Endothelial cell of umbilical vein (primary cell): ENCODE data around the gene PTPRF. TPM values are rescaled to one million over a fixed set of nuclear protein-coding genes. Genes with fewer than 3 reads are reported as not detected.

Experiments
- BruUV-seq: library from RNA; stranded (reverse); fragments of 400-500 nt; replicated peaks from 2 replicates; lab custom pipeline; 2021; lab: Mats Ljungman, UMichigan
- CTCF ChIA-PET: fragments of 300-600, 350-600 bp; sonication (Branson Sonifier 250); formaldehyde crosslinking; loops from one replicate; lab custom pipeline; 2021; ENCODE audit warnings: antibody characterized with exemption, inconsistent platforms; lab: Charles Lee
- POLR2A ChIA-PET: fragments of 300-600, 350-600 bp; sonication (Branson Sonifier 250); formaldehyde crosslinking; loops from one replicate; lab custom pipeline; 2021; ENCODE audit warnings: antibody characterized with exemption, inconsistent platforms; lab: Charles Lee
- DNase-seq: peaks from one replicate; pipeline ENCODE4 v3.0.0-alpha.2; 2011; ENCODE audit warnings: low read depth, low spot score
- FAIRE-seq: peaks from 2 replicates; lab custom pipeline; 2011; peaks lifted over from hg19 to GRCh38; lab: Jason Lieb, UNC
- H2AFZ ChIP-seq: 2 replicates; pipeline ENCODE4 v1.6.0; 2012; ENCODE audit warnings: low read depth, low read length, control low read depth, inconsistent platforms
- H3K27ac ChIP-seq: 2 replicates; pipeline ENCODE4 v1.5.1; 2011; ENCODE audit warnings: low read depth, mild to moderate bottlenecking, control low read depth, low read length, moderate library complexity; ENCODE audit not compliant: insufficient read depth
- H3K27me3 ChIP-seq, 2 experiments: 2 replicates each; pipeline versions ENCODE4 v1.6.0 to v1.6.1; 2011; ENCODE audit warnings: low read length in 2 of 2, mixed read lengths in 1 of 2; ENCODE audit not compliant: control insufficient read depth in 2 of 2, insufficient read depth in 2 of 2
- H3K36me3 ChIP-seq, 2 experiments: 2 replicates in 1 of 2; 3 replicates in 1 of 2; pipeline ENCODE4 v1.5.1; 2011; ENCODE audit warnings: low read length in 2 of 2, mild to moderate bottlenecking in 1 of 2, moderate library complexity in 1 of 2; ENCODE audit not compliant: control insufficient read depth in 2 of 2, insufficient read depth in 2 of 2; ENCODE audit errors: extremely low read depth in 1 of 2
- H3K4me1 ChIP-seq: 3 replicates; pipeline ENCODE4 v1.5.1; 2011; ENCODE audit warnings: mild to moderate bottlenecking, low read length; ENCODE audit not compliant: control insufficient read depth, insufficient read depth; ENCODE audit errors: extremely low read depth
- H3K4me2 ChIP-seq: 2 replicates; pipeline ENCODE4 v1.6.1; 2011; ENCODE audit warnings: low read length, control low read depth, mixed read lengths; ENCODE audit not compliant: insufficient read depth
- H3K4me3 ChIP-seq, 3 experiments: fragments of 200-600 bp in 1 of 3; sonication (generic), shearing (Covaris generic) in 1 of 3; replicated peaks in 1 of 3; 2 replicates each; pipeline ENCODE4 v1.5.1; 2011 to 2016; ENCODE audit warnings: control low read depth in 3 of 3, low read length in 3 of 3, mild to moderate bottlenecking in 2 of 3, inconsistent platforms in 1 of 3, low read depth in 1 of 3, moderate library complexity in 1 of 3; ENCODE audit not compliant: insufficient read depth in 1 of 3
- H3K79me2 ChIP-seq: 2 replicates; pipeline ENCODE4 v1.6.0; 2012; ENCODE audit warnings: low read length, inconsistent platforms; ENCODE audit not compliant: control insufficient read depth, insufficient read depth
- H3K9ac ChIP-seq: replicated peaks from 2 replicates; pipeline ENCODE3; 2011; ENCODE audit warnings: low read length, control low read depth; ENCODE audit not compliant: insufficient read depth; ENCODE audit errors: extremely low read depth
- H3K9me1 ChIP-seq: replicated peaks from 3 replicates; pipeline ENCODE4 v1.6.0; 2011; ENCODE audit warnings: mild to moderate bottlenecking, low read length; ENCODE audit not compliant: control insufficient read depth, insufficient read depth; ENCODE audit errors: extremely low read depth
- H3K9me3 ChIP-seq: replicated peaks from 2 replicates; pipeline ENCODE4 v1.5.1; 2012; ENCODE audit warnings: low read length, inconsistent platforms; ENCODE audit not compliant: control insufficient read depth, insufficient read depth
- H4K20me1 ChIP-seq: replicated peaks from 2 replicates; pipeline ENCODE3; 2011; ENCODE audit warnings: mild to moderate bottlenecking, low read length; ENCODE audit not compliant: control insufficient read depth, insufficient read depth; ENCODE audit errors: extremely low read depth
- EZH2 ChIP-seq: IDR thresholded peaks from 2 replicates; pipeline ENCODE4 v1.6.1; 2012; ENCODE audit warnings: borderline replicate concordance, low read depth, mild to moderate bottlenecking, moderate library complexity, low read length, inconsistent platforms; ENCODE audit not compliant: severe bottlenecking
- FOS ChIP-seq: IDR thresholded peaks from 2 replicates; pipeline ENCODE4 v1.6.1; 2011; ENCODE audit warnings: mild to moderate bottlenecking, low read length, moderate library complexity, borderline replicate concordance; ENCODE audit not compliant: insufficient read depth
- GATA2 ChIP-seq: IDR thresholded peaks from 2 replicates; pipeline ENCODE4 v1.7.0; 2011; ENCODE audit warnings: low read depth, mild to moderate bottlenecking, moderate library complexity, mixed read lengths, low read length; ENCODE audit not compliant: insufficient read length, insufficient read depth
- JUN ChIP-seq: IDR thresholded peaks from 2 replicates; pipeline ENCODE4 v1.6.1; 2011; ENCODE audit warnings: borderline replicate concordance, low read depth; ENCODE audit not compliant: insufficient read length, insufficient read depth
- MAX ChIP-seq: IDR thresholded peaks from 2 replicates; pipeline ENCODE4 v1.6.1; 2011; ENCODE audit not compliant: insufficient read depth, insufficient read length
- MYC ChIP-seq: IDR thresholded peaks from one replicate; pipeline ENCODE4 v1.6.1; 2011; ENCODE audit warnings: mild to moderate bottlenecking, low read depth, low read length
- POLR2A ChIP-seq: IDR thresholded peaks from 2 replicates; pipeline ENCODE4 v1.6.1; 2012; ENCODE audit warnings: low read depth, mild to moderate bottlenecking, control low read depth, low read length
- POLR2AphosphoS5 ChIP-seq: IDR thresholded peaks from 2 replicates; pipeline ENCODE4 v1.6.1; 2012; ENCODE audit warnings: low read depth, mild to moderate bottlenecking, control low read depth, low read length, moderate library complexity; ENCODE audit not compliant: insufficient read depth
- dilution Hi-C: fragments of 300-500 bp; cut with MboI; formaldehyde crosslinking; loops from one replicate; pipeline ENCODE4 v1.15.0; 2019; ENCODE audit warnings: low sequenced_read_pairs; ENCODE audit not compliant: extremely low pct_ligation_motif_present
- intact Hi-C: fragments of 100-400 bp; cut with micrococcal nuclease; formaldehyde crosslinking; loops from one replicate; pipeline ENCODE4 v1.10.0; 2022
- polyA plus RNA-seq, 4 experiments: library from polyadenylated mRNA; depleted of rRNA in 3 of 4; stranded (reverse) in 3 of 4; unstranded in 1 of 4; fragments of >200 nt; gene quantifications; 2 replicates each; pipeline versions ENCODE4 v1.2.1 to v1.2.3, GENCODE V29; 2011 to 2012; ENCODE audit warnings: missing spikeins in 1 of 4
- total RNA-seq: library from RNA; stranded (reverse); gene quantifications from 2 replicates; pipeline ENCODE4 v1.2.3, GENCODE V29; 2021
- TF ChIP-seq, protein P1 (sequence below), 2 donors: IDR thresholded peaks; 1 replicate in 1 of 2; 2 replicates in 1 of 2; pipeline ENCODE4 v1.5.1; 2011; ENCODE audit warnings: low read length in 2 of 2, mild to moderate bottlenecking in 2 of 2, moderate library complexity in 2 of 2, control low read depth in 1 of 2, inconsistent platforms in 1 of 2, low read depth in 1 of 2; ENCODE audit not compliant: insufficient read depth in 1 of 2; ENCODE audit errors: extremely low read depth in 1 of 2

PTPRF gene
- total and polyA plus RNA-seq, 2 donors (not counting 3 experiments of a cell fraction or from before 2014, with no cell fraction given), result 217 to 338 TPM

DNA sequence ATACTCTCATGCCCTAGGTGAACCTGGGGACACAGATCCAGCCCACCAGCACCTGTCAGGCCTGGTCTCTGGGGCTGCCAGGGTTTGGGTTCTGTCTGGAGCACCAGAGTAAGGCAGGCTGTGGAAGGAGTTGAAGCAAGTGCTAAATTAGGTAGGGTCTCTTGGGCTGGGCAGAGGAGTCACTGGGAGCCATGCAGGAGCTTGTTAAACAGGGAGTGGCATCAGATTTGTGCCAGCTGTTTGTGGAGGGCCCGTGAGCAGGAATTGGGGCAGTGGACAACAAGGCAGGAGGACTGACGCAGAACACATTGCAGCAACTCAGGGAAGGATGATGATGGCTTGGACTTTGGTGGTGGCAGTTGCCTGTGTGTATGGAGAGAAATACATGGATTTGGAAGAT lies 56.3 kb downstream of the PTPRF start:
- Histone ChIP-seq H2AFZ (no peak overlapping the region), H3K9ac (no peak overlapping the region), H3K4me3 (no peak overlapping the region), H3K27me3 (no peaks in the 10 kb centered on the region), H3K79me2 (no peaks in the 10 kb centered on the region), H4K20me1 (no peaks in the 10 kb centered on the region), H3K36me3 (peaks cover 7 to 54% of the 10 kb centered on the region in 2 experiments), H3K9me3 (no peaks in the 10 kb centered on the region), H3K4me2 (no peak overlapping the region), H3K4me1 (peaks cover under 1% of the 10 kb centered on the region), H3K27ac (no peak overlapping the region), H3K9me1 (no peaks in the 10 kb centered on the region)
- CTCF ChIA-PET, result no interaction called here
- TF ChIP-seq EZH2, result no peak
- no peak for TF ChIP-seq POLR2AphosphoS5
- dilution Hi-C loops, result no loop called here
- POLR2A ChIA-PET, result interaction anchor here (0.6 kb wide), 1 partner anchor 62 kb away, joined by 3 read pairs; no protein-coding TSS in a partner anchor
- intact Hi-C loops, result no loop called here
- no TSS peak for BruUV-seq
- DNase-seq (no peak), FAIRE-seq (no peak)

- H3K27me3 ChIP-seq, result no peaks in the 10 kb centered on the region
- no peaks in the 10 kb centered on the region for H3K9me1 ChIP-seq
- POLR2A ChIA-PET, result no interaction called here
- DNase-seq (no peak), FAIRE-seq (no peak)
- no peak overlapping the region for H2AFZ ChIP-seq
- no peaks in the 10 kb centered on the region for H3K79me2 ChIP-seq
- H3K27ac ChIP-seq, result no peak overlapping the region
- H3K9ac ChIP-seq, result no peak overlapping the region
- no peak overlapping the region for H3K4me2 ChIP-seq
- H3K4me3 ChIP-seq, result no peak overlapping the region
- no peaks in the 10 kb centered on the region for H4K20me1 ChIP-seq
- no peaks in the 10 kb centered on the region for H3K4me1 ChIP-seq
- TF ChIP-seq JUN, result no peak
- no peak for TF ChIP-seq POLR2AphosphoS5
- TF ChIP-seq POLR2A, result no peak
- TF ChIP-seq, protein P1, sequence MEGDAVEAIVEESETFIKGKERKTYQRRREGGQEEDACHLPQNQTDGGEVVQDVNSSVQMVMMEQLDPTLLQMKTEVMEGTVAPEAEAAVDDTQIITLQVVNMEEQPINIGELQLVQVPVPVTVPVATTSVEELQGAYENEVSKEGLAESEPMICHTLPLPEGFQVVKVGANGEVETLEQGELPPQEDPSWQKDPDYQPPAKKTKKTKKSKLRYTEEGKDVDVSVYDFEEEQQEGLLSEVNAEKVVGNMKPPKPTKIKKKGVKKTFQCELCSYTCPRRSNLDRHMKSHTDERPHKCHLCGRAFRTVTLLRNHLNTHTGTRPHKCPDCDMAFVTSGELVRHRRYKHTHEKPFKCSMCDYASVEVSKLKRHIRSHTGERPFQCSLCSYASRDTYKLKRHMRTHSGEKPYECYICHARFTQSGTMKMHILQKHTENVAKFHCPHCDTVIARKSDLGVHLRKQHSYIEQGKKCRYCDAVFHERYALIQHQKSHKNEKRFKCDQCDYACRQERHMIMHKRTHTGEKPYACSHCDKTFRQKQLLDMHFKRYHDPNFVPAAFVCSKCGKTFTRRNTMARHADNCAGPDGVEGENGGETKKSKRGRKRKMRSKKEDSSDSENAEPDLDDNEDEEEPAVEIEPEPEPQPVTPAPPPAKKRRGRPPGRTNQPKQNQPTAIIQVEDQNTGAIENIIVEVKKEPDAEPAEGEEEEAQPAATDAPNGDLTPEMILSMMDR (IDR thresholded peaks at IDR 0.05; ENCODE audit: extremely low read depth in 1 of 2, insufficient read depth in 1 of 2, low read depth in 1 of 2, low read length in 2 of 2), result no peak
- no peak for TF ChIP-seq FOS
- TF ChIP-seq GATA2, result no peak
- no peak for TF ChIP-seq EZH2
- no peak for TF ChIP-seq MYC
- no peak for TF ChIP-seq MAX
- CTCF ChIA-PET, result no interaction called here
- intact Hi-C loops (no loop called here), dilution Hi-C loops (no loop called here)
- H3K9me3 ChIP-seq, result no peaks in the 10 kb centered on the region
- BruUV-seq, result no TSS peak
- H3K36me3 ChIP-seq, result peaks cover 7 to 58% of the 10 kb centered on the region in 2 experiments
These were observed 56.9 kb downstream of the PTPRF start for GRCh38 chr1:43587594-43587993.
